Measurements from ENCODE around the gene PPIE.

The PPIE gene

GRCh38 chr1:39751595-39751994 is 12.9 kb downstream of the PPIE start:
- H3K4me3 ChIP-seq (ENCODE audit: low read length) = no peak overlapping the region
- DNase-seq = no peak
- H2BK120ac ChIP-seq (ENCODE audit: low read depth, low read length) = no peak overlapping the region
- no peak overlapping the region for H3K4ac ChIP-seq (ENCODE audit: low read depth, low read length)
- H3K4me2 ChIP-seq (ENCODE audit: low read length) = no peak overlapping the region
- no peaks in the 10 kb centered on the region for H3K79me2 ChIP-seq (ENCODE audit: control insufficient read depth, insufficient read depth, low read length)
- no peaks in the 10 kb centered on the region for H3K4me1 ChIP-seq (ENCODE audit: control insufficient read depth, low read depth, low read length)
- no peak overlapping the region for H3K56ac ChIP-seq (ENCODE audit: low read length)
- H3K36me3 ChIP-seq (ENCODE audit: control insufficient read depth, insufficient read depth, low read length) = peaks cover 11% of the 10 kb centered on the region
- H2BK15ac ChIP-seq (replicated peaks; ENCODE audit: low read depth) = no peak overlapping the region
- WGBS (ENCODE audit: extremely low coverage, insufficient coverage, low lambda C conversion rate) = no CpG with 5 or more reads among the region's 7 CpGs
- H3K79me1 ChIP-seq (ENCODE audit: low read length) = no peaks in the 10 kb centered on the region
- no peaks in the 10 kb centered on the region for H3K27me3 ChIP-seq (ENCODE audit: insufficient read depth, low read length, poor library complexity)
- no peak overlapping the region for H2BK5ac ChIP-seq (ENCODE audit: low read length)
- no peak overlapping the region for H4K5ac ChIP-seq (ENCODE audit: low read length)
- no peak overlapping the region for H2AK5ac ChIP-seq (ENCODE audit: low read length)
- no peak overlapping the region for H4K8ac ChIP-seq (ENCODE audit: low read depth, low read length)
- H3K18ac ChIP-seq (ENCODE audit: low read length) = no peak overlapping the region
- H3K27ac ChIP-seq (ENCODE audit: low read depth, low read length) = no peak overlapping the region
- H3K9ac ChIP-seq (ENCODE audit: low read length) = no peak overlapping the region
- no peak overlapping the region for H3K23ac ChIP-seq (ENCODE audit: low read length)

- Histone ChIP-seq H2BK5ac (ENCODE audit: low read length) (no peak overlapping the region), H3K36me3 (ENCODE audit: control insufficient read depth, insufficient read depth, low read length) (peaks cover 11% of the 10 kb centered on the region), H4K5ac (ENCODE audit: low read length) (no peak overlapping the region), H3K79me1 (ENCODE audit: low read length) (no peaks in the 10 kb centered on the region), H3K4me2 (ENCODE audit: low read length) (no peak overlapping the region), H3K56ac (ENCODE audit: low read length) (no peak overlapping the region), H2AK5ac (ENCODE audit: low read length) (no peak overlapping the region), H3K23ac (ENCODE audit: low read length) (no peak overlapping the region), H3K18ac (ENCODE audit: low read length) (no peak overlapping the region), H3K4ac (ENCODE audit: low read depth, low read length) (no peak overlapping the region), H3K27me3 (ENCODE audit: insufficient read depth, low read length, poor library complexity) (no peaks in the 10 kb centered on the region), H3K4me3 (ENCODE audit: low read length) (no peak overlapping the region), H2BK15ac (replicated peaks; ENCODE audit: low read depth) (no peak overlapping the region), H3K27ac (ENCODE audit: low read depth, low read length) (no peak overlapping the region), H3K79me2 (ENCODE audit: control insufficient read depth, insufficient read depth, low read length) (no peaks in the 10 kb centered on the region), H3K9ac (ENCODE audit: low read length) (no peak overlapping the region), H4K8ac (ENCODE audit: low read depth, low read length) (no peak overlapping the region), H2BK120ac (ENCODE audit: low read depth, low read length) (no peak overlapping the region), H3K4me1 (ENCODE audit: control insufficient read depth, low read depth, low read length) (no peaks in the 10 kb centered on the region)
- no CpG with 5 or more reads among the region's 6 CpGs for WGBS (ENCODE audit: extremely low coverage, insufficient coverage, low lambda C conversion rate)
- no peak for DNase-seq
These were observed 14.0 kb downstream of the PPIE start for GRCh38 chr1:39752703-39753102.

DNA sequence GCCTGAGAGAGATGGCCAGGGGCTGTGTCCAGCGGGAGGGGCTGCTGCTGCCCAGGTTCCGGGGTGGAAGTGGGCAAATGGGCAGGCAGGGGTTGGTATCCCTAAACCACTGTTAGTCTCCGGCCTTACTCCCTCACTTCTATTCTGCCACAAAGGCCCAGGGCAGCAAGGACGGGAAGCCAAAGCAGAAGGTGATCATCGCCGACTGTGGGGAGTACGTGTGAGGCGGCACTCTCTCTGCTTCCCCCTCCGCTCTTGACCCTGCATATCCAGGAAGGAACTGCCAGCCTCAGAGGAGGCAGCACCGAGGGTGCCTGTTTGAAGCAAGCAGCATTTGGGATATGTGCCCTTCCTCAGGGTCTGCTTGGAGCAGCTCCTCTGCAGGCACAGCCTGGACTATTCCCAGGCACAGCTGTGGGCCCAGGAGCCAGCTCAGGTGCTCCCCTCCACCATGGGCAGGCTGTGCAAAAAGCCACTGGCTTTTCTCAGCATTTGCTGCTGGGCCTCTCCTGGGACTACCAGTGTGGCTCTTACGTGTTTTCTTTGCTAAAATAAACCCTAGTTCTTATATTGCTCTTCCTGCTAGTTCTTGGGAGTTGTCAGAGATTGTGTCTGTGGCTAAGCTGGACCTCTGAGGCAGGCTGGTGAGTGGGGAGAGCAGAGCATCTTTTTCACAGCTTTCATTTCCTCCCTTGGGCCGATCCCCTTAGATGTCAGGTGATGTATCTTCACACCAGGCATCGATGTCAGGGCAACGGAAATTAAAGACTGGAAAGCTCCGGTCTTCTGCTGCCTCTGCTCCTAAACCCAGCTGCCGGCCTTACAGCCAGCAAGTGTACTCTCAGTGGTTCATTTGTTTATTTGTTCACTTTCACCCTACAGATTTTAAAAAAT is 14.7 kb downstream of the PPIE start:
- WGBS (ENCODE audit: extremely low coverage, insufficient coverage, low lambda C conversion rate) = no CpG with 5 or more reads among the region's 16 CpGs
- Histone ChIP-seq H3K79me1 (ENCODE audit: low read length) (no peaks in the 10 kb centered on the region), H3K56ac (ENCODE audit: low read length) (no peak overlapping the region), H3K4me2 (ENCODE audit: low read length) (no peak overlapping the region), H3K27ac (ENCODE audit: low read depth, low read length) (no peak overlapping the region), H3K4me3 (ENCODE audit: low read length) (no peak overlapping the region), H4K8ac (ENCODE audit: low read depth, low read length) (no peak overlapping the region), H3K27me3 (ENCODE audit: insufficient read depth, low read length, poor library complexity) (no peaks in the 10 kb centered on the region), H3K18ac (ENCODE audit: low read length) (no peak overlapping the region), H2BK120ac (ENCODE audit: low read depth, low read length) (no peak overlapping the region), H3K23ac (ENCODE audit: low read length) (no peak overlapping the region), H3K4me1 (ENCODE audit: control insufficient read depth, low read depth, low read length) (no peaks in the 10 kb centered on the region), H3K79me2 (ENCODE audit: control insufficient read depth, insufficient read depth, low read length) (no peaks in the 10 kb centered on the region), H3K4ac (ENCODE audit: low read depth, low read length) (no peak overlapping the region), H2BK5ac (ENCODE audit: low read length) (no peak overlapping the region), H2AK5ac (ENCODE audit: low read length) (no peak overlapping the region), H3K36me3 (ENCODE audit: control insufficient read depth, insufficient read depth, low read length) (peaks cover 11% of the 10 kb centered on the region), H4K5ac (ENCODE audit: low read length) (no peak overlapping the region), H2BK15ac (replicated peaks; ENCODE audit: low read depth) (no peak overlapping the region), H3K9ac (ENCODE audit: low read length) (no peak overlapping the region)
- no peak for DNase-seq

DNA sequence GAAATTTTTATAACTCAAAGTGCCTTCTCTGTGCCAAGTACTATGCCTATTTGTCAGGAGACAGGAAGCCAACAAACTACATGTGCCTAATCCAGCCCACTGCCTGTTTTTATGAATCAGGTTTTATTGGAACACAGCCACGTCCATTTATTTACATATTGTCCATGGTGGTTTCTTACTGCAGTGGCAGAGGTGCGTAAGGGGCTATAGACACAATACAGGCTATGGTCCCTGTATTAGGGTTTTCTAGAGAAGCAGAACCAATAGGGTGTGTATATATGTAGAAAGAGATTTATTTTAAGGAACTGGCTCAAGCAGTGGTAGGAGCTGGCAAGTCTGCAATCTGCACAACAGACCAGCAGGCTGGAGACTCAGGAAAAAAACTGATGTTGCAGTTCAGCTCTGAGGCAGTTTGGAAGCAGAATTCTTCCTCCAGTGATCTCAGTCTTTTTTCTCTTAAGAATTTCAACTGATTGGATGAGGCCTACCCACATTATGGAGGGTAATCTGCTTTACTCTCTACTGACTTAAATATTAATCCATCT is 15.4 kb downstream of the PPIE start:
- no peaks in the 10 kb centered on the region for H3K4me1 ChIP-seq (ENCODE audit: control insufficient read depth, low read depth, low read length)
- H2BK15ac ChIP-seq (replicated peaks; ENCODE audit: low read depth) = no peak overlapping the region
- H3K4me2 ChIP-seq (ENCODE audit: low read length) = no peak overlapping the region
- H3K27ac ChIP-seq (ENCODE audit: low read depth, low read length) = no peak overlapping the region
- H3K36me3 ChIP-seq (ENCODE audit: control insufficient read depth, insufficient read depth, low read length) = peaks cover 9% of the 10 kb centered on the region
- no peak for DNase-seq
- H2AK5ac ChIP-seq (ENCODE audit: low read length) = no peak overlapping the region
- H4K8ac ChIP-seq (ENCODE audit: low read depth, low read length) = no peak overlapping the region
- no peak overlapping the region for H3K23ac ChIP-seq (ENCODE audit: low read length)
- no peak overlapping the region for H3K18ac ChIP-seq (ENCODE audit: low read length)
- no peaks in the 10 kb centered on the region for H3K27me3 ChIP-seq (ENCODE audit: insufficient read depth, low read length, poor library complexity)
- H3K4ac ChIP-seq (ENCODE audit: low read depth, low read length) = no peak overlapping the region
- H4K5ac ChIP-seq (ENCODE audit: low read length) = no peak overlapping the region
- no peak overlapping the region for H3K9ac ChIP-seq (ENCODE audit: low read length)
- no peak overlapping the region for H2BK120ac ChIP-seq (ENCODE audit: low read depth, low read length)
- no peak overlapping the region for H3K56ac ChIP-seq (ENCODE audit: low read length)
- no peaks in the 10 kb centered on the region for H3K79me2 ChIP-seq (ENCODE audit: control insufficient read depth, insufficient read depth, low read length)
- no peaks in the 10 kb centered on the region for H3K79me1 ChIP-seq (ENCODE audit: low read length)
- H2BK5ac ChIP-seq (ENCODE audit: low read length) = no peak overlapping the region
- no CpG with 5 or more reads among the region's 2 CpGs for WGBS (ENCODE audit: extremely low coverage, insufficient coverage, low lambda C conversion rate)
- H3K4me3 ChIP-seq (ENCODE audit: low read length) = no peak overlapping the region

DNA sequence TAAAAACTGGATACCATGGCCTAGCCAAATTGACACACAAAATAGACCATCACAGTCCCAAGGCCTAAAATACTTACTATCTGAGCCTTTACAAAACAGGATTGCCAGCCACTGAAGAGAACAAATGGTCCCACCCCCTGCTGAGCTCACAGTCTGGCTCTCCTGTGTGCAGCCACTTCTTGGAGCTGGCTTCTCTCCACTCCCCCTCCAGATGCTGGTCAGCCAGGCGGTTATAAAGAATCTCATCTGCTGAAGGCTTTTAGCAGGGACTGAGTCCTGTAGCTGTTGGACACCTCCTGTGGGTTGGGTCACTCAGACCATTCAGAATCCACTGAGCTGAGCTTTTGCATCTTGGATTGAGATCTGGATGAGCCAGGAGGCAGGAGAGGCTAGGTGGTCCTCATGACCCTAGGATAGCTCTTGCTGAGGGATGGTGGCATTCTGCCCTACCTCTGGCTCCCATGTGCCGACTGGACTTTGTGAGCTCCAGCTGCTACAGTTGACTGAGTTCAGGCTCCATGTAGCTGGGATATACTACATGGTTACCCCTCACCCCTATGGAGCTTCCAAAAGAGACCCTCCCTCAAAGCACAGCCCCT is 16.3 kb downstream of the PPIE start:
- DNase-seq = peak; percentile 27
- no peaks in the 10 kb centered on the region for H3K79me1 ChIP-seq (ENCODE audit: low read length)
- peaks cover 6% of the 10 kb centered on the region for H3K36me3 ChIP-seq (ENCODE audit: control insufficient read depth, insufficient read depth, low read length)

More for the DNA sequence above, 16.3 kb downstream of the PPIE start:
- no peaks in the 10 kb centered on the region for H3K79me2 ChIP-seq (ENCODE audit: control insufficient read depth, insufficient read depth, low read length)
- WGBS (ENCODE audit: extremely low coverage, insufficient coverage, low lambda C conversion rate) = no CpG with 5 or more reads among the region's 2 CpGs
- no peak overlapping the region for H4K8ac ChIP-seq (ENCODE audit: low read depth, low read length)
- H3K4me2 ChIP-seq (ENCODE audit: low read length) = no peak overlapping the region
- H2AK5ac ChIP-seq (ENCODE audit: low read length) = no peak overlapping the region
- no peak overlapping the region for H2BK5ac ChIP-seq (ENCODE audit: low read length)
- H4K5ac ChIP-seq (ENCODE audit: low read length) = no peak overlapping the region
- H2BK15ac ChIP-seq (replicated peaks; ENCODE audit: low read depth) = no peak overlapping the region
- H3K23ac ChIP-seq (ENCODE audit: low read length) = no peak overlapping the region
- no peak overlapping the region for H3K4ac ChIP-seq (ENCODE audit: low read depth, low read length)
- no peak overlapping the region for H3K18ac ChIP-seq (ENCODE audit: low read length)
- no peaks in the 10 kb centered on the region for H3K27me3 ChIP-seq (ENCODE audit: insufficient read depth, low read length, poor library complexity)
- H3K4me3 ChIP-seq (ENCODE audit: low read length) = no peak overlapping the region
- no peak overlapping the region for H3K9ac ChIP-seq (ENCODE audit: low read length)
- H3K56ac ChIP-seq (ENCODE audit: low read length) = no peak overlapping the region
- no peaks in the 10 kb centered on the region for H3K4me1 ChIP-seq (ENCODE audit: control insufficient read depth, low read depth, low read length)
- H3K27ac ChIP-seq (ENCODE audit: low read depth, low read length) = no peak overlapping the region
- no peak overlapping the region for H2BK120ac ChIP-seq (ENCODE audit: low read depth, low read length)
